WTC11 (cell line): ENCODE results near the gene COL3A1. TPM values are rescaled to one million over a fixed set of nuclear protein-coding genes. Genes with fewer than 3 reads are reported as not detected.

Experiments used
- ATAC-seq: fragments of 200-7000 bp; cut with Tn5 transposase; 2 replicates; pipeline ENCODE4 v1.10.0; 2021; ENCODE audit warnings: mild to moderate bottlenecking, moderate library complexity
- CTCF ChIA-PET: fragments of 300-600 bp; sonication (Branson Sonifier 250); formaldehyde crosslinking; loops from one replicate; lab custom pipeline; 2021; ENCODE audit warnings: antibody characterized with exemption; lab: Charles Lee
- POLR2A ChIA-PET: fragments of 350-600 bp; sonication (Branson Sonifier 250); formaldehyde crosslinking; loops from one replicate; lab custom pipeline; 2021; ENCODE audit warnings: antibody characterized with exemption; lab: Charles Lee
- DNase-seq: peaks from one replicate; pipeline ENCODE4 v3.0.0; 2021; ENCODE audit warnings: low spot score
- H3K27ac Mint-ChIP-seq: 2 replicates; pipeline ENCODE4 v1.8.0; 2021; ENCODE audit warnings: mixed read lengths
- H3K27me3 Mint-ChIP-seq: 2 replicates; pipeline ENCODE4 v1.8.0; 2021; ENCODE audit warnings: low read depth, mild to moderate bottlenecking, moderate library complexity, mixed read lengths
- H3K36me3 Mint-ChIP-seq: 2 replicates; pipeline ENCODE4 v1.8.0; 2021; ENCODE audit warnings: mixed read lengths
- H3K4me1 Mint-ChIP-seq: 2 replicates; pipeline ENCODE4 v1.8.0; 2022; ENCODE audit warnings: mixed read lengths
- H3K4me3 Mint-ChIP-seq: 2 replicates; pipeline ENCODE4 v1.8.0; 2021; ENCODE audit warnings: mild to moderate bottlenecking, moderate library complexity, mixed read lengths
- H3K9me3 Mint-ChIP-seq: 2 replicates; pipeline ENCODE4 v1.8.0; 2021; ENCODE audit warnings: mixed read lengths
- ARID4B ChIP-seq: sonication (generic); formaldehyde crosslinking; IDR thresholded peaks from 2 replicates; pipeline ENCODE4 v1.8.0; 2023; ENCODE audit warnings: missing genetic modification reagents, mild to moderate bottlenecking, borderline replicate concordance
- ATF1 ChIP-seq: sonication (generic); formaldehyde crosslinking; IDR thresholded peaks from 2 replicates; pipeline ENCODE4 v1.8.1; 2023; ENCODE audit warnings: mild to moderate bottlenecking, moderate library complexity, missing genetic modification reagents
- ATF6 ChIP-seq: sonication (generic); formaldehyde crosslinking; IDR thresholded peaks from 2 replicates; pipeline ENCODE4 v1.8.1; 2023; ENCODE audit warnings: mild to moderate bottlenecking, missing genetic modification reagents
- CBFB ChIP-seq: sonication (generic); formaldehyde crosslinking; IDR thresholded peaks from 2 replicates; pipeline ENCODE4 v1.8.1; 2022; ENCODE audit warnings: mild to moderate bottlenecking, low read depth, missing genetic modification reagents
- EMX1 ChIP-seq: fragments of 250-450 bp; sonication (Bioruptor Pico); IDR thresholded peaks from 2 replicates; pipeline ENCODE4 v1.8.0; 2021; ENCODE audit warnings: mild to moderate bottlenecking
- FOXP4 ChIP-seq: sonication (generic); formaldehyde crosslinking; IDR thresholded peaks from 2 replicates; pipeline ENCODE4 v1.8.0; 2022; ENCODE audit warnings: mild to moderate bottlenecking, missing genetic modification reagents
- MXD4 ChIP-seq: fragments of 250-450 bp; sonication (Bioruptor Pico); IDR thresholded peaks from 2 replicates; pipeline ENCODE4 v1.8.0; 2021; ENCODE audit warnings: mild to moderate bottlenecking, moderate library complexity, borderline replicate concordance
- NFATC4 ChIP-seq: fragments of 250-450 bp; sonication (Bioruptor Pico); IDR thresholded peaks from 2 replicates; pipeline ENCODE4 v1.9.0; 2021; ENCODE audit warnings: mild to moderate bottlenecking
- NFE2L1 ChIP-seq: sonication (generic); formaldehyde crosslinking; IDR thresholded peaks from 2 replicates; pipeline ENCODE4 v1.8.1; 2023; ENCODE audit warnings: missing genetic modification reagents
- NFYB ChIP-seq: sonication (generic); formaldehyde crosslinking; conservative IDR thresholded peaks from 2 replicates; pipeline ENCODE4 v1.8.0; 2022; ENCODE audit warnings: low read depth, missing genetic modification reagents
- NR1H2 ChIP-seq: sonication (generic); formaldehyde crosslinking; IDR thresholded peaks from 2 replicates; pipeline ENCODE4 v1.9.0; 2021; ENCODE audit warnings: mild to moderate bottlenecking, moderate library complexity, missing genetic modification reagents
- NR2C2 ChIP-seq: sonication (generic); formaldehyde crosslinking; IDR thresholded peaks from 2 replicates; pipeline ENCODE4 v1.8.0; 2022; ENCODE audit warnings: mild to moderate bottlenecking, missing genetic modification reagents
- NR3C1 ChIP-seq: sonication (generic); formaldehyde crosslinking; conservative IDR thresholded peaks from 2 replicates; pipeline ENCODE4 v1.8.1; 2023; ENCODE audit warnings: low read depth, mild to moderate bottlenecking, missing genetic modification reagents
- RELA ChIP-seq: sonication (generic); formaldehyde crosslinking; IDR thresholded peaks from 2 replicates; pipeline ENCODE4 v1.8.1; 2022; ENCODE audit warnings: missing genetic modification reagents, mild to moderate bottlenecking, borderline replicate concordance
- SP1 ChIP-seq: sonication (generic); formaldehyde crosslinking; conservative IDR thresholded peaks from 2 replicates; pipeline ENCODE4 v1.8.1; 2022; ENCODE audit warnings: missing genetic modification reagents
- USF2 ChIP-seq: sonication (generic); formaldehyde crosslinking; IDR thresholded peaks from 2 replicates; pipeline ENCODE4 v1.8.1; 2023; ENCODE audit warnings: mild to moderate bottlenecking, missing genetic modification reagents, moderate library complexity
- ZNF121 ChIP-seq: sonication (generic); formaldehyde crosslinking; IDR thresholded peaks from 2 replicates; pipeline ENCODE4 v1.8.0; 2023; ENCODE audit warnings: missing genetic modification reagents
- ZNF232 ChIP-seq: sonication (generic); formaldehyde crosslinking; IDR thresholded peaks from 2 replicates; pipeline ENCODE4 v1.8.0; 2022; ENCODE audit warnings: mild to moderate bottlenecking, missing genetic modification reagents
- ZNF416 ChIP-seq: fragments of 250-450 bp; sonication (Bioruptor Pico); IDR thresholded peaks from 2 replicates; pipeline ENCODE4 v1.9.0; 2021; ENCODE audit warnings: mild to moderate bottlenecking, inconsistent platforms
- ZNF671 ChIP-seq: fragments of 250-450 bp; sonication (Bioruptor Pico); IDR thresholded peaks from 2 replicates; pipeline ENCODE4 v1.8.0; 2021; ENCODE audit warnings: mild to moderate bottlenecking
- ZSCAN18 ChIP-seq: fragments of 250-450 bp; sonication (Bioruptor Pico); IDR thresholded peaks from 2 replicates; pipeline ENCODE4 v2.1.2; 2022; ENCODE audit warnings: mild to moderate bottlenecking, moderate library complexity
- total RNA-seq: library from RNA; stranded (reverse); gene quantifications from 3 replicates; pipeline ENCODE4 v1.2.3, GENCODE V29; 2021
- TF ChIP-seq, protein P1 (sequence below): sonication (generic); formaldehyde crosslinking; conservative IDR thresholded peaks from 2 replicates; pipeline ENCODE4 v1.8.1; 2022; ENCODE audit warnings: mild to moderate bottlenecking, missing genetic modification reagents

Gene COL3A1
- total RNA-seq, 1 experiment from 2014 or later = 0.61 TPM

- TF ChIP-seq USF2 (no peak), ATF1 (CRISPR knock-in tag) (no peak), ZNF416 (CRISPR knock-in tag) (no peak), NR1H2 (CRISPR knock-in tag) (no peak), MXD4 (no peak), FOXP4 (CRISPR knock-in tag) (no peak)
These were observed 17.2 kb upstream of the COL3A1 start (continued) for GRCh38 chr2:188956961-188957360.

- Mint-ChIP-seq H3K27ac (no peak overlapping the region), H3K36me3 (no peaks in the 10 kb centered on the region)
- TF ChIP-seq ATF6 = no peak
- no peak for TF ChIP-seq SP1
- no peak for TF ChIP-seq NR2C2
- TF ChIP-seq ZNF232 (CRISPR knock-in tag) = no peak
- no peak for TF ChIP-seq ZNF121 (CRISPR knock-in tag)
- TF ChIP-seq, protein P1, sequence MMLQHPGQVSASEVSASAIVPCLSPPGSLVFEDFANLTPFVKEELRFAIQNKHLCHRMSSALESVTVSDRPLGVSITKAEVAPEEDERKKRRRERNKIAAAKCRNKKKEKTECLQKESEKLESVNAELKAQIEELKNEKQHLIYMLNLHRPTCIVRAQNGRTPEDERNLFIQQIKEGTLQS (CRISPR knock-in tag) = no peak
- TF ChIP-seq NFE2L1 = no peak
These were observed 16.5 kb upstream of the COL3A1 start for GRCh38 chr2:188957646-188958045.

DNA sequence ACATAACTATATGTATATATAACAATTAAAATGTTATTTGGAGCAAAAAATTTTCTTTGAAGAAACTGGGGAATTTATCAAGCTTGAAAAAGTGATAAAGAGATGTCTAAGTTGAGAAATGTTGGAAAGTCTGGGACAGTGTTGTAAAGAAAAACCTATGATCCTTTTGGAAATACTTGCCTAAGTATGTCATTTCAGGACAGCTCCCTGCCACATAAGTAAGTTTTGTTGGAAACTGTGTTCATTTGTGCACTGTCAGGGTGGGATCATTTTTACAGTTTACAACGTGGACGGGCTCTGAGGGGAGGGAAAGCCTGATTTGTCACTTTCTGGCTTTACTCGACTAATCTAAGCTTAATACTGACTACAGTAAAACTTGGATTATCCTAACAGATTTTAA, 10.4 kb upstream of the COL3A1 start:
- no peak overlapping the region for H3K27ac Mint-ChIP-seq
- H3K9me3 Mint-ChIP-seq = peaks cover 5% of the 10 kb centered on the region
- no peak for DNase-seq
- H3K36me3 Mint-ChIP-seq = no peaks in the 10 kb centered on the region
- ChIA-PET POLR2A (no interaction called here), CTCF (interaction anchor here (0.5 kb wide), 1 partner anchor 132 kb away, joined by 3 read pairs; no protein-coding TSS in a partner anchor)
- no peaks in the 10 kb centered on the region for H3K4me1 Mint-ChIP-seq
- no peak overlapping the region for H3K4me3 Mint-ChIP-seq
- no peaks in the 10 kb centered on the region for H3K27me3 Mint-ChIP-seq
- no peak for ATAC-seq
- TF ChIP-seq CBFB (CRISPR knock-in tag) (no peak), EMX1 (CRISPR knock-in tag) (no peak), NFATC4 (CRISPR knock-in tag) (no peak), ZNF671 (CRISPR knock-in tag) (no peak), ARID4B (CRISPR knock-in tag) (no peak), NR3C1 (CRISPR knock-in tag) (no peak), RELA (CRISPR knock-in tag) (no peak), NFYB (no peak), ZSCAN18 (CRISPR knock-in tag) (no peak)

More at GRCh38 chr2:188957646-188958045, 16.5 kb upstream of the COL3A1 start:
- CTCF ChIA-PET = no interaction called here
- Mint-ChIP-seq H3K4me1 (no peaks in the 10 kb centered on the region), H3K4me3 (no peak overlapping the region), H3K9me3 (peaks cover 5% of the 10 kb centered on the region), H3K27me3 (no peaks in the 10 kb centered on the region; the same call in 1 of the 2 replicates)
- DNase-seq (no peak), ATAC-seq (no peak)
- POLR2A ChIA-PET = no interaction called here
